Nephron (organoid): ENCODE measurements around the gene JAKMIP2.

ENCODE experiments used
- H3K27ac Mint-ChIP-seq, 3 experiments: 2 replicates each; pipeline ENCODE4 v1.8.0; 2020; ENCODE audit warnings: mixed read lengths in 3 of 3, mild to moderate bottlenecking in 2 of 3, moderate library complexity in 1 of 3
- H3K27me3 Mint-ChIP-seq: 2 replicates; pipeline ENCODE4 v1.8.0; 2021; ENCODE audit warnings: low read depth, mild to moderate bottlenecking, moderate library complexity, mixed read lengths
- H3K36me3 Mint-ChIP-seq: 2 replicates; pipeline ENCODE4 v1.8.0; 2020; ENCODE audit warnings: low read depth, mixed read lengths
- H3K4me1 Mint-ChIP-seq: 2 replicates; pipeline ENCODE4 v1.8.0; 2020; ENCODE audit warnings: mixed read lengths
- H3K4me3 Mint-ChIP-seq, 3 experiments: 2 replicates each; pipeline ENCODE4 v1.8.0; 2020; ENCODE audit warnings: mild to moderate bottlenecking in 3 of 3, mixed read lengths in 3 of 3, moderate library complexity in 2 of 3
- H3K9me3 Mint-ChIP-seq: 2 replicates; pipeline ENCODE4 v1.8.0; 2020; ENCODE audit warnings: mixed read lengths
- TF ChIP-seq, protein P1 (sequence below), 3 experiments: fragments of 200-600 bp; sonication (generic); IDR thresholded peaks; one replicate each; pipeline ENCODE4 v1.5.0; 2021; ENCODE audit warnings: antibody characterized with exemption in 3 of 3; ENCODE audit not compliant: unreplicated experiment in 3 of 3

The JAKMIP2 gene

DNA sequence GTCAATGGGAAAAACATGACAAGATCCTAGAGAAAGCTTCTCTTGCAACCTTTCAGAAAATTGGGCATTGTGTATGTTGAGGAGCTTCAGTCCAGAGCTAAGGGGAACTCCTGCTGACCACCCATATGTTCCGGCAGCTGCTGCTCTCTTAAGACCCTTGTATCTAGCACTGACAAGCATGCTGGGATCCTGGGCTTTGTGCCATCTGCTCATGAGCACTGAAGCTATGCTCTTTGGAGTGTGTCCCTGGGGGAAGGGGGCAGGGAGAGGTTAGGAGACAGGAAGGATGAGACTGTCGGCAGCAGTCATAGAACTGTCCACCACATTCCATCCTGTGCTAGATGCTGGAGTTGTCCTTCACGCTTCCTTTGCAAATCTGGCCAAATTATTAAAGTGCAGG lies 109.3 kb downstream of the JAKMIP2 start:
- TF ChIP-seq, protein P1, sequence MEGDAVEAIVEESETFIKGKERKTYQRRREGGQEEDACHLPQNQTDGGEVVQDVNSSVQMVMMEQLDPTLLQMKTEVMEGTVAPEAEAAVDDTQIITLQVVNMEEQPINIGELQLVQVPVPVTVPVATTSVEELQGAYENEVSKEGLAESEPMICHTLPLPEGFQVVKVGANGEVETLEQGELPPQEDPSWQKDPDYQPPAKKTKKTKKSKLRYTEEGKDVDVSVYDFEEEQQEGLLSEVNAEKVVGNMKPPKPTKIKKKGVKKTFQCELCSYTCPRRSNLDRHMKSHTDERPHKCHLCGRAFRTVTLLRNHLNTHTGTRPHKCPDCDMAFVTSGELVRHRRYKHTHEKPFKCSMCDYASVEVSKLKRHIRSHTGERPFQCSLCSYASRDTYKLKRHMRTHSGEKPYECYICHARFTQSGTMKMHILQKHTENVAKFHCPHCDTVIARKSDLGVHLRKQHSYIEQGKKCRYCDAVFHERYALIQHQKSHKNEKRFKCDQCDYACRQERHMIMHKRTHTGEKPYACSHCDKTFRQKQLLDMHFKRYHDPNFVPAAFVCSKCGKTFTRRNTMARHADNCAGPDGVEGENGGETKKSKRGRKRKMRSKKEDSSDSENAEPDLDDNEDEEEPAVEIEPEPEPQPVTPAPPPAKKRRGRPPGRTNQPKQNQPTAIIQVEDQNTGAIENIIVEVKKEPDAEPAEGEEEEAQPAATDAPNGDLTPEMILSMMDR (IDR thresholded peaks at IDR 0.05; ENCODE audit: unreplicated experiment in 3 of 3): no peak
- peaks cover 13% of the 10 kb centered on the region for H3K36me3 Mint-ChIP-seq
- H3K27ac Mint-ChIP-seq: no peak overlapping the region
- H3K4me1 Mint-ChIP-seq: no peaks in the 10 kb centered on the region
- no peaks in the 10 kb centered on the region for H3K9me3 Mint-ChIP-seq
- H3K4me3 Mint-ChIP-seq: no peak overlapping the region
- H3K27me3 Mint-ChIP-seq: no peaks in the 10 kb centered on the region

DNA sequence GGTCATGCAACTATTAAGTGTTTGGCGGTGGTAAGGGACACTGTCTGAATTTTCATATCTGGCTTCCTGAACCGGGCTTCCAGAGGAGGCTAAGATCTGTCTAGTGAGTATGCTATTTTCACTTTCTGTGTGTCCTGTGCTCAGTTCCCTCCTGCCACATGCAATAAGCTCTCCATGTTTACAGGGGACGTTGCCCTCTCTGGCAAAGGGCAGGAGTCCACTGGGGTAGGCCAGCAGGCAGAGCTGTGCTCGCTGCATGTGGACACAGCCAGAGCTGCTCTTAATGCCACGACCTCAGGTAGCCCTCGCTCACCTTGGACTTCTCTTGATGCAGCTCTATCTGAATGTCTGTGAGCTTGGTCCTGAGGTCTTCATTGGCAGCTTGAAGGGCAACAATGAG lies 111.2 kb downstream of the JAKMIP2 start:
- Mint-ChIP-seq H3K9me3 (no peaks in the 10 kb centered on the region), H3K4me3 (no peak overlapping the region), H3K27ac (no peak overlapping the region), H3K4me1 (no peaks in the 10 kb centered on the region), H3K27me3 (no peaks in the 10 kb centered on the region), H3K36me3 (peaks cover 13% of the 10 kb centered on the region)
- TF ChIP-seq, protein P1 (IDR thresholded peaks at IDR 0.05; ENCODE audit: unreplicated experiment in 3 of 3): no peak

DNA sequence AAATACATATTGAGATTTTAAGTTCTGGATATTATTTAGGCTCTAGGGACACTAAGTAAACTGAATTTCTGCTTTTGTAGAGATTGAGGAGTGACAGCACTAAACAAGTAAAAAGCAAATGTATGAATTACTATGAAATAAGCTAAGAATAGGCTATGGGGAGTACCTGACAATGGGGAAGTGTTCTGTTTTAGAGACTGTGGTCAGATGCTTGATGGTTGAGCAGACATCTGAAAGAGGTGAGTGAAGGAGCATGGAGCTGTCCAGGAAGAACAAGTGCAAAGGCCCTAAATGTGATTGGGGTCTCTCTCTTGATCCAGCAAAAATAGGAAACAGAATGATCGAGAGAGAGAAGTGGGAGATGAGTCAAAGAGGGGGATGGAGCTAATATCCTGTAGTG lies 111.7 kb downstream of the JAKMIP2 start:
- H3K36me3 Mint-ChIP-seq: peaks cover 13% of the 10 kb centered on the region
- TF ChIP-seq, protein P1 (IDR thresholded peaks at IDR 0.05; ENCODE audit: unreplicated experiment in 3 of 3): no peak
- H3K4me1 Mint-ChIP-seq: no peaks in the 10 kb centered on the region
- H3K27me3 Mint-ChIP-seq: no peaks in the 10 kb centered on the region
- H3K9me3 Mint-ChIP-seq: no peaks in the 10 kb centered on the region
- no peak overlapping the region for H3K4me3 Mint-ChIP-seq
- no peak overlapping the region for H3K27ac Mint-ChIP-seq

DNA sequence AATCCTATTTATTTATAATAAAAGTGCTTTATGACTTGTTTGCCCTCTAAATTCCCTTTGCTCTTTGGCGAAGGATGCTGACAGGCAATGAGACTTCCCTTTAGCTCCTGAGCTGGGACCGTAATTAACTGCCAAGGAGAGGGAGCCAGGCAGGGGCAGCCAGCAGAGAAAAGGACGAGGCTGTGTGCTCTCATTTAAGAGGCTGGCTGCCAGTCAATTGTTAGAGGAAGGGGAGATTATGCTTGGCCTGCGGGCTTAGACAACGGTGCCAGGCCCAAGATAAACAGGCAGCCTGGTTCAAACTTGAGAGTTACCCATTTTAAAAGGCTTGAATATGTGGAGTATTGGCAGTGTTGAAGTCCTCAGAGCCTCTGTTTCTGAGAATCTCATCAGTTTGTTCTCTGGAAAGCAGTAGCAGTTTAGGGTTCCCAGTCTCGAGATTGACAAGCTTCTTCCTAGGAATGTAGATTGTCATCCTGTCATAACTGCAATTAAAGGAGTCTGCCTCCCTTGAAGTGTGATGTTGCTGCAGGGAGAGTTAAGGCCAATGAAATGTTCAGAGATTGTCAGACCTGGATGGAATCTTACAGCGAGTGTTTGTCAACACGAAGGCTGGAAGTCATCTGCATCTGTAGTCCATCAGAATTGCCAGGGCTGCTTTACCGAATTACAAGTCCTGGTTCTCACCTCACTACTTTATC lies 113.2 kb downstream of the JAKMIP2 start:
- H3K27me3 Mint-ChIP-seq: no peaks in the 10 kb centered on the region
- TF ChIP-seq, protein P1 (IDR thresholded peaks at IDR 0.05; ENCODE audit: unreplicated experiment in 3 of 3): no peak

DNA sequence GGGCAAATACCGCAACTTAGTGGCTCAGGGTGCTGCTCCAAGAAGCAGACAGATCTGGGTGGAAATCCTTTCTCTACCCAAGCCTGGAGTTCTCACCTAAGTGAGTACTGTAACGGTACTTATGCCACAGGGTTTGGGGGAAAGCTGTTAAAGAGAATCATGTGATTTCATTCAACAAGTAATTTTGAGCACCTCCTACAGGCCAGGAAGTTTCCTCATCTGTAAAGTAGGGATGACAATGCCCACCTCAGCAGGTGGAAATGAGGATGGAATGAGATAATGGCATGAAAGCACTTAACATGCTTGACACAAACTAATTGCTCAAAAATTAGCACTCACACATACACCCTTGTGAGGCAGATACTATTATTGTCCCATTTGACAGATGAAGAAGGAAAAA lies 114.1 kb downstream of the JAKMIP2 start:
- H3K36me3 Mint-ChIP-seq: peaks cover 23% of the 10 kb centered on the region
- H3K27ac Mint-ChIP-seq: no peak overlapping the region
- H3K4me1 Mint-ChIP-seq: no peaks in the 10 kb centered on the region
- H3K4me3 Mint-ChIP-seq: no peak overlapping the region
- TF ChIP-seq, protein P1 (IDR thresholded peaks at IDR 0.05; ENCODE audit: unreplicated experiment in 3 of 3): no peak
- H3K27me3 Mint-ChIP-seq: no peaks in the 10 kb centered on the region
- no peaks in the 10 kb centered on the region for H3K9me3 Mint-ChIP-seq

More for the DNA sequence above, 113.2 kb downstream of the JAKMIP2 start:
- Mint-ChIP-seq H3K9me3 (no peaks in the 10 kb centered on the region), H3K36me3 (peaks cover 17% of the 10 kb centered on the region), H3K4me3 (no peak overlapping the region), H3K27ac (no peak overlapping the region), H3K4me1 (no peaks in the 10 kb centered on the region)

DNA sequence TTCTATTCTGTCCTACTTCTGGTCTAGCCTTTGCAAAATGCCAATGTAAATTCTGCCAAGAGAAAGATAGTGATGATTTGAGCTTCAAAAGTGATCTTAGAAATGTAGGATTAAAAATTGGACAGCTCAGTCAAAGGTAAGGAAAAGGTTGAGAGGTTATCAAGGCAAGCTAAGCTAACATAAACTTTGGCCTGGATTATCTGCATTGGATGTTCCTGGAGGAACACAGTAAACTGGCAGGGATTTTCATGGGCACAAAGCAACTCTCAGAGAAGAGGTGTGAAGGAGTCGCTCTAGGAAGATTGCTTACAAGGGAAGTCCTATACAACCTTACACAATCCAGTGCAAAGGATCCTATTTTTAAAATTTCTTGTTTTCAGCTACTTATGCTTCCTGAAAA lies 115.2 kb downstream of the JAKMIP2 start:
- Mint-ChIP-seq H3K9me3 (no peaks in the 10 kb centered on the region), H3K4me3 (no peak overlapping the region), H3K36me3 (peaks cover 31% of the 10 kb centered on the region), H3K27ac (no peak overlapping the region), H3K4me1 (no peaks in the 10 kb centered on the region), H3K27me3 (no peaks in the 10 kb centered on the region)
- TF ChIP-seq, protein P1 (IDR thresholded peaks at IDR 0.05; ENCODE audit: unreplicated experiment in 3 of 3): no peak
